GM21390 (cell line): ENCODE measurements around the gene FAM163B.

ENCODE experiments used
- ATAC-seq: cut with Tn5 transposase; IDR thresholded peaks from one replicate; pipeline ENCODE4 v1.9.1; 2021; ENCODE audit not compliant: unreplicated experiment

Gene FAM163B

GRCh38 chr9:133551446-133551845 is 57.7 kb downstream of the FAM163B start:
- no peak for ATAC-seq

DNA sequence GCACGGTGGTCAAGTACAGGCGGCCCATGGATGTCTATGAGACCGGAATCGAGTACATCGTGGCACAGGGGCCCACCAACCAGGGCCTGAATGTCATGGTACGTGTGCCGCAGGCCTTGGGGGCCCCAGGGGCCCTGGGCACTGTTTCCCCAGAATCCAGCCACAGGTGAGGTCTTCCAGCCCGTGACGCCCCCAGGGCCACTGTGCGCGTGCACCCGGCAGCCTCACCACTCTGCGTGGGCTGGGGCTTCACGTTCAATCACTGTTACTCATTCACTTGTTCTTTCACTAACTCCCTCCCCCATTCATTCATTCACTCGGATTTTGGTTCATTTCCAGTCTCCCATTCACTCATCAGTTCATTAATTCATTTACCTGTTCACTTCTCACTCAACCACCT is 62.1 kb downstream of the FAM163B start:
- no peak for ATAC-seq

GRCh38 chr9:133546287-133546680 is 62.9 kb downstream of the FAM163B start:
- ATAC-seq = no peak

DNA sequence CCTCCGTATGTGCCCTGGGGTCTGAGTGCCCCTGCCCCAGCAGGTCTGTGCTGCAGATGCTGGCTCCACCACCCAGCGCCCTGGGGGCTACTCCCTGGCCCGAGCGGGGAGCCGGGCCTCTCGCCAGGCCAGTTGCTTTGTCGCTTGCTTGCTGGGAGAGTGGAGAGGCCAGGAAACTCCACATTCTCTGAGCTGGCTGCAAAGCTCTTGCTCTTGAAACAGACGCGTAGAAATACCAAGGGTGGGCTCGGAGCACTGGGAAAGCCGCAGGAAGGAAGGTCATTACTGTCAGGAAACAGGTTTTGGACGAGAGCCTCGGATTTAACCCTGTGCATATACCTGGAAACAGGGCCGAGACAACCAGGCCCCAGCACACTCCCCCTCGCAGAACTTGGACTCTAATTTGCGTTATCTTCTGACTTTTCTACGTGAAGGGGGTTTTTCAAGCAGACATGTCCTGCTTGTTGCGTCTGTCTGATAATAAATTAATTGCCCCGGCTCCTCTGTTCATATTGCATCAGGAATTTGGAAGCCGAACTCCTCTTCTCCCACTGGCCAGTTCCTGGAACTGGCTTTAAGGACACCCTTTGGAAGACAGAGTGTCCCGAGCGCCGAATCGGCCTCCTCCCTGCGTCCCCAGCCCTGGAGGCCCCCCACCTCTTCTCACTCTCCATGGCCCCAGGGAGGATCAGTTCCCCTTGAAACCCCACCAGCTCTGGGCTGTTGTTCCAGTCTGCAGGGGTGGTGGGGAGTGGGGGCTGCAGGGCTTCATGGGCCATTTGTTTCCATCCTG is 63.5 kb downstream of the FAM163B start:
- no peak for ATAC-seq

DNA sequence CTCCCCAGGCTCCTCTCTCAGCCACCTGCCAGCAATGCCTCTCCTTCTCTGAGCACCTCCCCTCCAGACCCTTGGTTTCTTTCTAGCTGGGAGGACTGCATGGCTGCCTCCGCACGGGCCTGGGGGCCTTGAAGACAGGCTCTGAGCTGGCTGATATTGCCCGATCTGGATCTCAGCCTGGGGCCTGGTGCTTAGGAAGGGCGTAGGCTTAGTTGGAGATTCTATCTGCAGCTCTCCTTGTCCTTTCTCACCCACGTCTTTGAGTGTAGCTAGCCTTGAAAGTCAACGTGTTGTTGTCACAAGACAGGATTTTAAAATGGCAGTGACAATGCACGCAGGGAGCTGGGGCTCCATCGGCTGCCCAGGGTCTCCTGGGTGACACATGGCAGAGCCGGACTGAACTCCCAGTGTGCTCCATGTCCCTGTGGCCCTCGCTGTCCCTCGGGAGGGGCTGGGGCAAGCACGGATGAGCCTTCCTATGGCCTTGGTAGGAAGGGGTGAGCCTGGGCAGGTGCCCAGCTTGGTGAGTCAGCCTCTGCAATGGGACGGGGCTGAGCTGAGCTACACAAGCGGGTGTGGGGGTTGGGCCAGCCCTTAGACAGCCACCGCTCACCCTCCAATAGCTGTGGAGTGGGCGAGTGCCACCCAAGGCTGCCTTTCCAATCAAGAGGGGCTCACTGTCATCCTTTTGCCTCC is 65.3 kb downstream of the FAM163B start:
- no peak for ATAC-seq

DNA sequence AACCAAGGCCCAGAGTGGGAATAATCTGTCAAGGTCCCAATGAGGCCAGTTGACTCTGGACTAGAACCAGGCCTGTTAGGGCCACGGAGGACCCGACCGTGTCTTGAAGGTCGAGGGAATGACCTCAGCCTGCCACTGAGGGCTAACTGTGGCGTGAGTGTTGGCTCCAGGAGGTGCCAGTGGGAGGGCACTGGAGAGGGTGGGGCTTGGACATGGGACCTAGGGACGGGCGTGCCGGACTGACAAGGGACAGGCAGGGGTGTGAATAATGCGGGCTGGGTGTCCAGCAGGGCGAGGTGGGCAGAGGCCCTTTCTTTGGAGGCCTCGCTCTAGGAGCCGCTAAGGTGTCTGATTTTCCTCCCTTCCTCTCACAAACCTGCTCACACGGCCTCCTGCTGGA is 67.2 kb downstream of the FAM163B start:
- no peak for ATAC-seq

DNA sequence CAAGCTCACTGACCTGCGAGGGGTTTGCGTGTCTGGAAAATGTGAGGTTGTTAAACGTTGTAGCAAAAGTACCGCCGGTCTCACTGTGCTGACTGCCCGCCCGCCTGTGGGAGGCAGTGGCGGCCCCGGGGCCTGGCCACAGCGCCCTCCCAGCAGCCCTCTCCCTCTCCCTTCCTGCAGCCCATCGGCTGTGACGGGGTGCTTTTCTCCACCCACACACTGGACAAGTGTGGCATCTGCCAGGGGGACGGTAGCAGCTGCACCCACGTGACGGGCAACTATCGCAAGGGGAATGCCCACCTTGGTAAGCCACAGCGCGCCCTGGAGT is 68.5 kb downstream of the FAM163B start:
- ATAC-seq = no peak

- no peak for ATAC-seq
Measured at GRCh38 chr9:133539991-133540697, 69.0 kb downstream of the FAM163B start.

GRCh38 chr9:133538851-133539833 is 70.0 kb downstream of the FAM163B start:
- no peak for ATAC-seq

- no peak for ATAC-seq
Measured at GRCh38 chr9:133538176-133538575, 71.0 kb downstream of the FAM163B start.

GRCh38 chr9:133537257-133537656 is 71.9 kb downstream of the FAM163B start:
- no peak for ATAC-seq

DNA sequence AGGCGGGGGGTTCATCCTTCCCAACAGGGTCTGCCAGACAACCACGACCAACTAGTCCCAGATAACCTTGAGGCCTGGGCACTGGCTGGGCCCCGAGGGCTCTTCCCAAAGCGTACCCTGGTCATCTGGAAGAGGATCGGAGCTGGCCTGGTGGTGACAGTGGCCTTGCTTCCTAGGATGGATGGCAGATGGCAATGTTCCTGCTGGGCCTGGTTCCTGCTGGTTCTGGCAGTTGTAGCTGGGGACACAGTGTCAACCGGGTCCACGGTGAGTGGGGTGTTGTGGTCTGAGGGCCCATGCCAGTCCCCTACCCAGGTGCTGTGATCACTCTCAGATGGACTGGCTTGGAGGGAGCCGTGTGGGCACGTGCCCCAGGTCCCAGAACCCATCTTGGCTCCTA is 72.7 kb downstream of the FAM163B start:
- no peak for ATAC-seq

DNA sequence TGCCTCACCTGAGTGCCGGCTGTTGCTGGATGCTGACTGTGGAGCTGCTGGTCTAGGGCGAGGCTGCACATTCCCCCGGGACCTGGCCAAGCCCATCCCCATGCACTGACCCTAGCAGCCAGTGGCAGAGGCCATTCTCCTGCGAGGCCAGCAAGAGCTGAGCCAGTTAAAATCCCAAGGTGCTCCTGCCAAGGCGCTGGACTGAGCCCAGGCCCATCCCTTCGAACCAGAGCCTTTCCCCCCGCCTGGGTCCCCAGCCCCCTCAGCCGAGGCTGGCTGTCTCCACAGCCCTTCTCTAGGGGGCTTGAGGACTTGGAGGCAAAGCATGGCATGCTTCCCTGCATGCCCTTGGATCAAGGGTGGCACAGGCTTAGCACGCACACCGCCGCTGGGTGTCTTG is 73.1 kb downstream of the FAM163B start:
- ATAC-seq = no peak

DNA sequence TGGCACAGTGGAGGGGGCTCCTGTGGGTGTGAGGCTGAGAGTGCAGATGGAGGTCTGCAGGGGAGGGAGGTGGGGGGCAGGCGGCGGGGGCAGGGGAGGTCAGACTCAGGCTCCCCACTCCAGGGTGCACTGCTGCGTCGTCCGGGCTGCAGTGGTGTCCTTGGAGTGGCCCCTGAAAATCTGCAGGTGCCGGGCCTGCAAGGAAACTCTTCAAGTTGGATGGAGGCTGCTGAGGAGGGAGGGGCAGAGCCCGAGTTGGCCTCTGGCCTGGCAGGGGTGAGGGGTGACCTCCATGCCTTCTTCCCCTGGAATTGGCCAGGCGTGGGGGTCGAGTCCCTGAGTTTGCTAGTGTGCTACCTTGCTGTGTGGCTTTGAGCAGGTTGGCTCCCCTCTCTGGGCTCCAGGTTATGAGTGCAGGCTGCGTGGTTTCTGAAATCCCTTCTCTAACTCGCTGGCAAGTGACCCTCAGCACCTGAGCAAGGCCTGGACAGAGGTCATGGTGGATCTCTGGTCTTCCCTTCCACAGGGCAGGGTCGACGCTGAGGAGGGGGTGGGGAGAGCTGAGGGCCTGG is 73.8 kb downstream of the FAM163B start:
- ATAC-seq = no peak

GRCh38 chr9:133534346-133535291 is 74.6 kb downstream of the FAM163B start, which contains the start of gene ADAMTSL2:
Gene ADAMTSL2, plus strand, starts transcription at chr9:133534704. Its CDS starts 2,009 bp downstream, at chr9:133536713.
- no peak for ATAC-seq

DNA sequence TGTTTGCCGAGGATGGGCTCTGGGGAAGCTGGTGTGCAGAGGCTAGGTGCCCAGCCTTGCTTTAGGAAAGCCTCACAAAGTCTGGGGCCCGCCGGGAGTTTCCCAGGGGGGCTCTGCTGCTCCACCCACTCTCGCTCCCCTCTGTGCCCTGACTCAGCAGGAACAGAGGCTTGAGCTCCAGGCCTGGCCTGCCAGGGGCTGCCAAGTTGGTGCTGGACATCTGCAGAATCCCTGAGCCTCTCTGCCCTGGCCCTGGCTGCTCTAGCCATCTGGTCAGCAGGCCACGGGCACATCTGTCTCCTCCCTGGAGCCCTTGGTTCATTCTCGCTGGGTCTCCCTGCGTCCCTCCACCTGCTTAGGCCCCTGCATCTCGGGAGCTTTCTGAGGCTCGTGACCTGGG is 75.3 kb downstream of the FAM163B start:
- no peak for ATAC-seq

DNA sequence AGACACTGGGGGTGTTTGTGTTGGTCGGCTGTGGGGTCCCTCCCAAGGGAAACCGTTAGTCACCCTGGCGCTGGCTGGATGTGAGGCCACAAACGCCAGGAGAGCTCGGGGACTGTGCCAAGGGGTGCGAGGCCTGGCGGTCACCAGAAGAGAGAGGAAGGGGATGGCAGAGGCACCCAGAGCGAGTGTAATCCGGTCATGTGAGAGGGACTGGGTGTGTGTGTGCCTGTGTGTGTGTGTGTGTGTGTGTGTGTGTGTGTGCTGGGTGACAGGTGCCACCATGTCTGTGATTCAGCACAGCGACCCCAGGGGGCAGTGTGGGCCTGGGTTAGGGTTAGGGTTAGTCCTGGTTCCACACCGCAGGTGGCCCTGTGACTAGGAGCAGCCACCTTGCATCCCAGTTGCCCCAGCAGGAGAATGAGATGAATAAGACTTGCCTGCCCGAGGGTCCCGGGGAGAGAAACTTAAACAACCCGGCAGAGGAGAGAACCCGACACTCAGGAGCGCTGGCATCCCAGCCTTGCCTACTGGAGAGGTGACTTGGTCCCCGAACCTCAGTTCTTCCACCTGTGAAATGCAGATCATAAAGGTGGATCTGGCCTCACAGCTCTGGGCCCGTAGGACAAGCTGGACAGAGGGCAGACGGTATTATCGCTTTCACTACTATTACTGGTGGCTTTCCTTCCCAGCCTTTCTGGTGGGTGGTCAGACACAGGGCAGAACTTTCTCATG is 76.1 kb downstream of the FAM163B start:
- ATAC-seq = no peak

GRCh38 chr9:133531293-133531692 is 77.9 kb downstream of the FAM163B start:
- ATAC-seq = no peak

- no peak for ATAC-seq
Measured at GRCh38 chr9:133529874-133530273, 79.3 kb downstream of the FAM163B start.
